ENCODE results near the gene KRTAP10-3. TPM values are rescaled to one million over a fixed set of nuclear protein-coding genes. Genes with fewer than 3 reads are reported as not detected.

KRTAP10-3 gene
- total and polyA plus RNA-seq, 7 donors: not detected

DNA sequence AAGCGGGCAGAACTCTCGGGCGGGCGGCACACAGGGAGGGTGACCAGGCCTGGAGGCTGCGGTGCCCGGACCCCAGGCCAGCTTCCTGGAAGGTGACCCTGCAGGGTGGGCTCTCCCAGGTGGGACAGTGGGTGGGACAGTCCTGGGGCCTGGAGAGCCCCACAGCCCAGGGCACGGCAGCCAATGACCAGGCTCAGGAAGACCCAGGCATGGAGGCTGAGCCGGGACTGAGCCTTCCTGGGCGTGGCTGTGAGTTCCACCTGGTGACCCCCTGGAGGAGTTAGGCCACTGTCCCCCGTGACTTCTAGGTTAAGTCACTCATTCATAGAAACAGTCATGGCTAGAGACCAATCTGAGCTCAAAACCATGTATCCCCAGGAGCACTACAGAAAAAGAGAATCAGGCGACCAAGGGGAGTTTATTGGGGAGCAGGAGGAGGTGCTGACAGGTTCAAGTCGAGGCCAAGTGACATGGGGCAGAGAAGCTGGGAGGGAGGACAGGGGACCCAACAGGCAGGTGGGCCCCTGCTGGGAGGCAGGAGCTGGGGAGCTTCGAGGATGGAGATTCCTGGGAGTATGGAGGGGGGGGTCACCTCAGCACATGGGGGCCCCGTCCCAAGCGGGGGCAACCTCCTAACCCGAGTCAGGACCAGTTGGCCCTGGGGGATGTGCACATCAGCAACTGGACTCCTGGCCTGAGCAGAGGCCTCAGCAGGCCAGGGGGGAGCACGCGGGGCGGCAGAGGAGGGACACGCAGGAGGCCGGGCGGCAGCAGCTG, 20.6 kb upstream of the KRTAP10-3 start:
- intact Hi-C loops (cut with DNase I): no loop called here
- no peak for ATAC-seq
- Histone ChIP-seq H3K27ac (no peak overlapping the region), H3K36me3 (ENCODE audit: insufficient read depth in 1 of 2, low read depth in 1 of 2) (no peaks in the 10 kb centered on the region), H3K4me1 (no peaks in the 10 kb centered on the region), H3K27me3 (ENCODE audit: insufficient read depth in 3 of 3, low read length in 2 of 3) (peaks cover 5 to 47% (median 12%) of the 10 kb centered on the region in 3 donors), H3K4me3 (no peak overlapping the region), H3K9me3 (peaks cover 13% of the 10 kb centered on the region)
- no peak for DNase-seq
- 48 to 62% (median 55%) methylated on average over 22 of the region's 22 CpGs for WGBS, 3 donors
- no peak for TF ChIP-seq CTCF (IDR thresholded peaks at IDR 0.05)

- Histone ChIP-seq H3K9me3 (peaks cover 13% of the 10 kb centered on the region), H3K27me3 (ENCODE audit: insufficient read depth in 3 of 3, low read length in 2 of 3) (peaks cover 0 to 48% (median 9%) of the 10 kb centered on the region in 3 donors), H3K4me3 (no peak overlapping the region), H3K27ac (no peak overlapping the region), H3K4me1 (no peaks in the 10 kb centered on the region), H3K36me3 (ENCODE audit: insufficient read depth in 1 of 2, low read depth in 1 of 2) (no peaks in the 10 kb centered on the region)
- no peak for TF ChIP-seq CTCF (IDR thresholded peaks at IDR 0.05)
- no peak for ATAC-seq
- 88 to 93% (median 91%) methylated on average over 15 to 17 of the region's 17 CpGs for WGBS, 3 donors
- intact Hi-C loops (cut with DNase I): no loop called here
- no peak for DNase-seq
Observed at GRCh38 chr21:44578371-44579055, 19.9 kb upstream of the KRTAP10-3 start.

GRCh38 chr21:44576025-44576420, 17.4 kb upstream of the KRTAP10-3 start:
- H3K27me3 ChIP-seq (ENCODE audit: insufficient read depth in 3 of 3, low read length in 2 of 3): peaks cover 0 to 33% (median 16%) of the 10 kb centered on the region in 3 donors
- no peak for TF ChIP-seq CTCF (IDR thresholded peaks at IDR 0.05)
- no peak overlapping the region for H3K27ac ChIP-seq
- peaks cover 13% of the 10 kb centered on the region for H3K9me3 ChIP-seq
- DNase-seq (no peak), ATAC-seq (no peak)
- no peaks in the 10 kb centered on the region for H3K36me3 ChIP-seq (ENCODE audit: insufficient read depth in 1 of 2, low read depth in 1 of 2)
- 85 to 90% (median 87%) methylated on average over 8 to 10 of the region's 10 CpGs for WGBS, 3 donors
- H3K4me1 ChIP-seq: no peaks in the 10 kb centered on the region
- intact Hi-C loops (cut with DNase I): no loop called here
- H3K4me3 ChIP-seq: no peak overlapping the region

GRCh38 chr21:44575307-44576024, 16.9 kb upstream of the KRTAP10-3 start:
- WGBS, 3 donors: 81 to 86% (median 82%) methylated on average over 20 of the region's 20 CpGs
- Histone ChIP-seq H3K4me1 (no peaks in the 10 kb centered on the region), H3K27ac (no peak overlapping the region), H3K27me3 (ENCODE audit: insufficient read depth in 3 of 3, low read length in 2 of 3) (peaks cover 0 to 33% (median 15%) of the 10 kb centered on the region in 3 donors), H3K36me3 (ENCODE audit: insufficient read depth in 1 of 2, low read depth in 1 of 2) (no peaks in the 10 kb centered on the region), H3K9me3 (peaks cover 15% of the 10 kb centered on the region), H3K4me3 (no peak overlapping the region)
- TF ChIP-seq CTCF (IDR thresholded peaks at IDR 0.05): no peak
- DNase-seq: no peak
- no peak for ATAC-seq
- intact Hi-C loops (cut with DNase I): no loop called here

All from psoas muscle (tissue), 8 donors.